ENCODE measurements around the gene MARK1.

Gene MARK1

DNA sequence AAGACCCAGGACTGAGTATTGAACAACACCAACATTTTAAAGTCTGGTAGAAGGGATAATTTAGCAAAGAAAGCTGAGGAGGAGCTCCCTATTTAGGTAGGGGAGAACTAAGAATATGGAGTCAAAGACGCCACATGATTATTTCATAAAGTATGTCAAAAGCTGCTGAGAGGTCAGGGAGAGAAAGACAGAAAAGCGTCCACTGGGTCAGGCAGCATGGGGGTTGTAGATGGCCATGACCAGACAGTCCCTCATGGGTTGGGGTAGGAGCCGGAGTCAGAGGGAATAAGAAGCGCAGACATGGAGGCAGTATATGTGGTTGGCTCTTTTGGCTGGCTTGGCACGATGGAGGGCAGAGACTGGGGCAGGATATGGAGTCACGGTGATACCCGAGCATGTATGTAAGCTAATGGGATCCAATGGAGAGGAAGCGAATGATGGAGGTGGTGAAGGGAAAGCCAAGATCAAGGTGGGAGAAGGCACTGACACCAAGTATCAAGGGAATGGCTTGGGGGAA, 167.0 kb downstream of the MARK1 start:
- H3K27me3 ChIP-seq (ENCODE audit: control insufficient read depth in 1 of 2, insufficient read depth in 2 of 2, low read length in 2 of 2), result no peaks in the 10 kb centered on the region
- peaks cover 17% of the 10 kb centered on the region for H3K4me1 ChIP-seq (ENCODE audit: insufficient read depth, low read length)
- no peak overlapping the region for H3K4me3 ChIP-seq (ENCODE audit: low read depth in 1 of 2, low read length in 2 of 2)
- H3K27ac ChIP-seq (ENCODE audit: low read depth, low read length), result no peak overlapping the region
- H3K9me3 ChIP-seq (ENCODE audit: low read length), result no peaks in the 10 kb centered on the region
- H3K9ac ChIP-seq (ENCODE audit: low read length), result no peak overlapping the region
- H3K36me3 ChIP-seq (ENCODE audit: insufficient read depth, low read length), result no peaks in the 10 kb centered on the region

DNA sequence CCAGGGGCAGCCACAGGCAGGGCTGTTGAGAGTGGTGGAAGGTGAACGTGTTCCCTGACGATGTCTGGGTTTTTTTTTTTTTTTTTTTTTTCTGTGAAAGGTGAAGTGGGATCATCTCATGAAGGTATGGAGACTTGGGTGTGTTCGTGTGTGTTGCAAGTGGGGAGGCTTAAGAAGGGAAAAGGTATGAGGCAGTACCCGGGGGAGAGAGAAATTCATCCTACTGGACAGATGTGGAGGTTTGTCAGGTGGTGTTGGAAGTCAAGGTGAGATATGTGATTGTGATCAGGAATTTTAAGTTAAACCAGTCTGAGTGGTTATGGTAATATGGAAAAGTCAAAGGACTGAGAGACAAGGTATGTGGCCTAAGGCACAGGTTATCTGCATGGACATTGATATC, 167.5 kb downstream of the MARK1 start:
- no peak overlapping the region for H3K4me3 ChIP-seq (ENCODE audit: low read depth in 1 of 2, low read length in 2 of 2)
- peaks cover 20% of the 10 kb centered on the region for H3K4me1 ChIP-seq (ENCODE audit: insufficient read depth, low read length)
- no peaks in the 10 kb centered on the region for H3K9me3 ChIP-seq (ENCODE audit: low read length)
- H3K27me3 ChIP-seq (ENCODE audit: control insufficient read depth in 1 of 2, insufficient read depth in 2 of 2, low read length in 2 of 2), result no peaks in the 10 kb centered on the region
- no peaks in the 10 kb centered on the region for H3K36me3 ChIP-seq (ENCODE audit: insufficient read depth, low read length)
- H3K9ac ChIP-seq (ENCODE audit: low read length), result no peak overlapping the region
- no peak overlapping the region for H3K27ac ChIP-seq (ENCODE audit: low read depth, low read length)

DNA sequence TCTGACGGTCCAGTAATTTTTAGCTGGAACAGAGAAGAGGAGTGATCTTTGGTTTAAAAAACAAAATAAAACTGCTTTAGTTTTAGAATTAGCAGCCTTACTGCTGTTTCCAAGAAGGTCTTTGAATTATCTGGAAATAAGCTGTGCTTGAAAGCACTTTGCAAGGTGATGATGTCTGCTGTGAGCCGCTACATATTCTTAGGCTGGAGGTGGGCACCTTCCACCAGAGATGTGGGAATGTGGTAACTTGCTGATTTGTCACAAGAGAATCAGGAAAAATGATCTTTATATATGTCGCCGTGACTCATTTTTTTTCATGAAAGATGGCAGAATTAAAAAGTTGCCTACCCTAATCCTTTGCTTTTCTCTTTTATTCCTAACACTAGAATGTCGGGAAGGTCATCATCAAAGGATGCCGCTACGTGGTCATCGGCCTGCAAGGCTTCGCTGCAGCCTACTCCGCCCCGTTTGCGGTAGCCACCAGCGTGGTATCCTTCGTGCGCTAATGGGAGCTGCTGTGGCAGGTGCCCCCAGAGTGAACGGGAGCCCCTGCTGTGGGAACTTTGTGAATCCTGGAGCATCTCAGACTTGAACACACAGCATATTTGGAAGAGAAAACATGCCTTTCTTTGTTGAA, 168.4 kb downstream of the MARK1 start:
- Histone ChIP-seq H3K9ac (ENCODE audit: low read length) (no peak overlapping the region), H3K4me1 (ENCODE audit: insufficient read depth, low read length) (peaks cover 16% of the 10 kb centered on the region), H3K9me3 (ENCODE audit: low read length) (no peaks in the 10 kb centered on the region), H3K36me3 (ENCODE audit: insufficient read depth, low read length) (no peaks in the 10 kb centered on the region), H3K4me3 (ENCODE audit: low read depth in 1 of 2, low read length in 2 of 2) (no peak overlapping the region), H3K27ac (ENCODE audit: low read depth, low read length) (no peak overlapping the region), H3K27me3 (ENCODE audit: control insufficient read depth in 1 of 2, insufficient read depth in 2 of 2, low read length in 2 of 2) (no peaks in the 10 kb centered on the region)

DNA sequence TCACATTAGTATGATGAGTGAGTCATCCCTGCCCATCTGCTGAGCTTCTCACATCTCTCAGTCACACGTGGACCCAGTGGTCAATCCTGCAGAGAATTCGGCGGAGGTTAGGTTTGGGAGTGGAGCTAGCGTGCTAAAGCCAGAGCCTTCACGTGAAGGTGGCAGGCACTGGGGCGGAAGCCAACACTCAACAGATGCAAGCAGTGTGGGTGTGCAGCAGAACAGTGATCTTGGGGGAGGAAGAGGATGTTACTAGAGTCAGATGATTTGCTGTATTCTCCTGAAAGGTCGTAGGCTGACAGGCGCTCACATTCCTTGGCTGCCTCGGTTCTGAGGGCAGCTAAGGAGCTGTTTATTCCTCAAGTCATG, 168.9 kb downstream of the MARK1 start:
- H3K9me3 ChIP-seq (ENCODE audit: low read length), result no peaks in the 10 kb centered on the region

DNA sequence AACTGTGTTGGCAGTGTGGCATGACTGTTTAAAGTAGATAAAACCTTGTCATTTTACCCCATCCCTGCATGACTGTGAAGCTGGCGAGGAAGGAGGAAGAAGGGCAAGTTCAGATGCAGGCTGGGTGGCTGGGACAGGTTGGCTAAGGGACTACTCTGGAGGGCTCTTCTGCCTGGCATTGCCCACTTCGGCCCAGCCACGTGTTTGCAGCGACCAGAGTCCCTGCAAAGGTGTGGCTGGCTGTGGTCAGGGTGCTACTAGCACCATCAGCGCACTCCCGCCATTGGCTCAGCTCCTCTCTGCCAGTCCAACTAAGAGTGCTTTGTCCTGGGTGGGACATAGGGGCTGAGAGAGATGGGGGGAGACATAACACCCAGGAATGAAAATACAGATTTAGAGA, 169.4 kb downstream of the MARK1 start:
- H3K27me3 ChIP-seq (ENCODE audit: control insufficient read depth in 1 of 2, insufficient read depth in 2 of 2, low read length in 2 of 2), result no peaks in the 10 kb centered on the region
- no peaks in the 10 kb centered on the region for H3K36me3 ChIP-seq (ENCODE audit: insufficient read depth, low read length)
- no peak overlapping the region for H3K9ac ChIP-seq (ENCODE audit: low read length)
- no peaks in the 10 kb centered on the region for H3K9me3 ChIP-seq (ENCODE audit: low read length)
- no peak overlapping the region for H3K27ac ChIP-seq (ENCODE audit: low read depth, low read length)
- H3K4me3 ChIP-seq (ENCODE audit: low read depth in 1 of 2, low read length in 2 of 2), result no peak overlapping the region
- peaks cover 12% of the 10 kb centered on the region for H3K4me1 ChIP-seq (ENCODE audit: insufficient read depth, low read length)

More for the DNA sequence above, 168.9 kb downstream of the MARK1 start:
- no peak overlapping the region for H3K27ac ChIP-seq (ENCODE audit: low read depth, low read length)
- no peaks in the 10 kb centered on the region for H3K36me3 ChIP-seq (ENCODE audit: insufficient read depth, low read length)
- H3K4me1 ChIP-seq (ENCODE audit: insufficient read depth, low read length), result peaks cover 12% of the 10 kb centered on the region
- no peaks in the 10 kb centered on the region for H3K27me3 ChIP-seq (ENCODE audit: control insufficient read depth in 1 of 2, insufficient read depth in 2 of 2, low read length in 2 of 2)
- no peak overlapping the region for H3K9ac ChIP-seq (ENCODE audit: low read length)
- no peak overlapping the region for H3K4me3 ChIP-seq (ENCODE audit: low read depth in 1 of 2, low read length in 2 of 2)

DNA sequence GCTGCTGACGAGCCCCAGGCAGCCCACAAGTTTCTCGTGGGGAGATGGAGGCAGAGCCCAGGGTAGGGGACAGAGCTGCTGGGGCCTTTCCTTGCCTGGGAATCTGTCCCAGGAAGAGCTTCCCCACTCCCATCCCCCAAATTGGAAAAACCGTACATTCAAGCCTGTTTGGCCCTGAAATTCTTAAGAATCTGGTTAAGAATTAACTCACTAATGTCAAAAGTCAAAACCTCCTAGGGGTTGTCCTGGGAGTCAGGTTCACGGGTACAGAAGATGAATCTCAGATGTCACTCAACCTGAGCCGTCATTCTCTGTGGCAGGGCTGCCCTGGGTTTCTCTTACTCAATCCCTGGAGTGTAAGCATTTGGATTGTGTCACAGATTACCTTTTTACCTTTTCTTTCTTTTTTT, 170.7 kb downstream of the MARK1 start:
- H3K27me3 ChIP-seq (ENCODE audit: control insufficient read depth in 1 of 2, insufficient read depth in 2 of 2, low read length in 2 of 2), result no peaks in the 10 kb centered on the region
- no peak overlapping the region for H3K27ac ChIP-seq (ENCODE audit: low read depth, low read length)
- H3K4me3 ChIP-seq (ENCODE audit: low read depth in 1 of 2, low read length in 2 of 2), result no peak overlapping the region
- peaks cover 12% of the 10 kb centered on the region for H3K4me1 ChIP-seq (ENCODE audit: insufficient read depth, low read length)
- H3K9me3 ChIP-seq (ENCODE audit: low read length), result no peaks in the 10 kb centered on the region
- H3K36me3 ChIP-seq (ENCODE audit: insufficient read depth, low read length), result no peaks in the 10 kb centered on the region
- no peak overlapping the region for H3K9ac ChIP-seq (ENCODE audit: low read length)

DNA sequence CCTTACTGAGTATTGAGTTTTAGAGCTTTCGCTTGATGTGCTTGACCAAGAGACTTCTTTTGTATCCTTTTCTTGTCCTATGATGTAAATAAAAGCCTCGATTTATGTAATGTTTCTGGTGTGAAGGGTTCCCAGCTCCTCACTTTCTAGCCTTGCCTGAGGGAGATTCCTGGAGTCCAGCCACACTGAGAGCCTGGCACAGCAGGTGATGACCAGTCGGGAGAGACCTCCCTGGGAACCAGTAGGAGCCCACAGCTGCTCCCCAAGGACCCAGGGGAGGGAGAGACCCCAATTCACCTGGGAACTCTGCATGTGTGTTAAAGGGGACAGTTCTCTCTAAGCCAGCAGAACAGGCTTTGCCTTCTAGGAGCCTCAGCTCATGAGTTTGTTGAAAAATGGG, 171.1 kb downstream of the MARK1 start:
- no peak overlapping the region for H3K4me3 ChIP-seq (ENCODE audit: low read depth in 1 of 2, low read length in 2 of 2)
- no peak overlapping the region for H3K9ac ChIP-seq (ENCODE audit: low read length)
- no peaks in the 10 kb centered on the region for H3K36me3 ChIP-seq (ENCODE audit: insufficient read depth, low read length)
- no peaks in the 10 kb centered on the region for H3K27me3 ChIP-seq (ENCODE audit: control insufficient read depth in 1 of 2, insufficient read depth in 2 of 2, low read length in 2 of 2)
- no peaks in the 10 kb centered on the region for H3K9me3 ChIP-seq (ENCODE audit: low read length)
- H3K4me1 ChIP-seq (ENCODE audit: insufficient read depth, low read length), result peaks cover 12% of the 10 kb centered on the region
- no peak overlapping the region for H3K27ac ChIP-seq (ENCODE audit: low read depth, low read length)

DNA sequence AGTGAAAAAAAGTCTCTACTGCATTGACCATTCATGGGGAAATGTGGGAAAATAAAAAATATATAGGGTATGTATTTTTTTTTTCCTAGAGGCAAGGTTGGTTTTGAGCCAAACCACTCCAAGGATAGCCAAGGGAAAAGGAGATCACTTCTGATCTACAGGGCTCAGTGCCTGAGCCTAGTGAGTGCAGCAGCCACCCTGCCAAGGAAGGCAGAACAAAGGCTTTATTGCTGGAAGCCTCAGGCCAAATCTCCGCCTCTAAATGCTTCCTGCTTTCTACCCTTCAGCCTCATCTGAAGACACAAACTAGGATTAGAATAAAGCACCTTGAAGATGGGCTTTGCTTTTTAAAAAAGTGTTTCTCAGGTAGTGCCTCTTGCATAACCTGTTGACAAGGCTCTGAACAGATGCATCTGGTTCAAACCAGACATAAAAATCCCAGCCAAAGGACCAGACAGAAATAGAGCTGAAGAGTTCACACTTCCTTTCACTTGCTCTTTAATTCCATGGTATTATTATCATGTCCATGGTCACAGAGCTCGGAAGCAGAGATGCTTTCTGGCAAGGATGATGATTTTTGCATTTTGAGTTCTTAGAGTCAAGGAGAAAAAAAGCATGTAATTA, 172.7 kb downstream of the MARK1 start:
- Histone ChIP-seq H3K27me3 (ENCODE audit: control insufficient read depth in 1 of 2, insufficient read depth in 2 of 2, low read length in 2 of 2) (no peaks in the 10 kb centered on the region), H3K36me3 (ENCODE audit: insufficient read depth, low read length) (no peaks in the 10 kb centered on the region), H3K9me3 (ENCODE audit: low read length) (no peaks in the 10 kb centered on the region), H3K27ac (ENCODE audit: low read depth, low read length) (no peak overlapping the region), H3K9ac (ENCODE audit: low read length) (no peak overlapping the region), H3K4me3 (ENCODE audit: low read depth in 1 of 2, low read length in 2 of 2) (no peak overlapping the region), H3K4me1 (ENCODE audit: insufficient read depth, low read length) (peaks cover 12% of the 10 kb centered on the region)

DNA sequence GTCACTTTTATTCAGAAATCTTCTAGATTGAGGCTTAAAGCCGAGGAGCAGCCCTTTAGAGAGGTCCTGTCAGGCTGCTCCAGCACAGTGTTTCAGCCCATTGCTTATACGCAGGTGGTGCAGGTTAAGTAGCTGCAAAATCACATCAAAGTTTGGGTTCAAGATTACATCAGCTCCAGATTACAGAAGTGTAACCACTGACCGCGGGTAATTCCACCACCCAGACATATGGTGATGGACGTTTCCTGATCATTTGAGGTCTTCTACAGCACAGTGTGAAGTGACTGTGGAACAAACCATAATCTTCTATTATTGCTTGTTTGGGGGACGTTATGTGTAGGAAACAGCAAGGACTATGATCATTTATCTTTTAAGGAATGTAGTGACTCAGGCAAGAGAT, 174.0 kb downstream of the MARK1 start:
- H3K9me3 ChIP-seq (ENCODE audit: low read length), result no peaks in the 10 kb centered on the region
- no peak overlapping the region for H3K27ac ChIP-seq (ENCODE audit: low read depth, low read length)
- H3K27me3 ChIP-seq (ENCODE audit: control insufficient read depth in 1 of 2, insufficient read depth in 2 of 2, low read length in 2 of 2), result no peaks in the 10 kb centered on the region
- H3K4me1 ChIP-seq (ENCODE audit: insufficient read depth, low read length), result peaks cover 12% of the 10 kb centered on the region
- H3K4me3 ChIP-seq (ENCODE audit: low read depth in 1 of 2, low read length in 2 of 2), result no peak overlapping the region
- no peak overlapping the region for H3K9ac ChIP-seq (ENCODE audit: low read length)
- no peaks in the 10 kb centered on the region for H3K36me3 ChIP-seq (ENCODE audit: insufficient read depth, low read length)

DNA sequence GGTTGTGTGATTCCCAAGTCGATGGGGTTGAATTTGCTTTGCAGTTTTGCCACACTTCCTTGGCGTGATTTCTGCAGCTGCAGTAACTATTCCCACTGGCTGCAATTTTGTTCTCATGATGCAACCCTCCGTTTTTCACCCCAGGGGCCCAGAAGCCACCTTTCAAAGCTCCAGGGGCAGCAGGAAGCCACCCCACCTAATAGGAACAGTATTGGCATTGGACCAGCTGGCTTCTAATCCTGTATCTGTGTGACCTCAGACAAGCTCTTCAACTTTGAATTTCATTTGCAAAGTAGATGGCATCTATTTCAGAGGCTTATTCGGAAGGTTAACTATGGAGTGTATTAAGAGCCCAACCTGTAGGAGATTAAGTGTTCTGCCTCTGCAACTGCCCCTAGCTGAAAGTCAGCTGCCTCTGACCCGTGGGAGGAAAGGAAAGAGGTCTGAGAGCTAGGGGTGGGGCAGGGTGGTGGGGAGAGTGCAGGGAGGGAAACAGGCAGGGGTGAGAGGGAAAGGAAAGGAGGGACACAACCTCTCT, 174.9 kb downstream of the MARK1 start:
- H3K9ac ChIP-seq (ENCODE audit: low read length), result no peak overlapping the region
- peaks cover 12% of the 10 kb centered on the region for H3K4me1 ChIP-seq (ENCODE audit: insufficient read depth, low read length)
- H3K36me3 ChIP-seq (ENCODE audit: insufficient read depth, low read length), result no peaks in the 10 kb centered on the region
- no peaks in the 10 kb centered on the region for H3K27me3 ChIP-seq (ENCODE audit: control insufficient read depth in 1 of 2, insufficient read depth in 2 of 2, low read length in 2 of 2)
- H3K4me3 ChIP-seq (ENCODE audit: low read depth in 1 of 2, low read length in 2 of 2), result no peak overlapping the region
- no peaks in the 10 kb centered on the region for H3K9me3 ChIP-seq (ENCODE audit: low read length)
- no peak overlapping the region for H3K27ac ChIP-seq (ENCODE audit: low read depth, low read length)

DNA sequence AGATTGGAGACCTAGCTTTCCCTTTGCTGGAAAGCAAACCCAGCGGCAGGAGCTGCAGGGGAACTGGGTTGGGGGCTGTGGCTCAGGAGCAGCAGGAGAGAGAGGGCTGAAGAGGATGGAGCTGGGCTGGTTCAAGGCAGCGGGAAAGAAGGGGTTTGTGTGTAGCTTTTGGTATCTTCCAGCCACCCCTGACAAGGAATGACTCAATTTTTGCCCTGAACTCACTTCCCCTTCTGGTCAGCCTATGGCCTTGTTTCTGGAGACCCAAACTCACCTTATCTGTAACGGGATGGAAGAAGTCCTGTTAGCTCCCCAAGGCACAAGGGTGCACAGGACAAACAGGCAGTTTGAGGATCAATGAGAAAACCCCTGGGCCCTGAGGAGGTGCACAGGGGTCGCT, 175.4 kb downstream of the MARK1 start:
- Histone ChIP-seq H3K4me1 (ENCODE audit: insufficient read depth, low read length) (peaks cover 12% of the 10 kb centered on the region), H3K36me3 (ENCODE audit: insufficient read depth, low read length) (no peaks in the 10 kb centered on the region), H3K9me3 (ENCODE audit: low read length) (no peaks in the 10 kb centered on the region), H3K27ac (ENCODE audit: low read depth, low read length) (no peak overlapping the region), H3K4me3 (ENCODE audit: low read depth in 1 of 2, low read length in 2 of 2) (no peak overlapping the region), H3K9ac (ENCODE audit: low read length) (no peak overlapping the region), H3K27me3 (ENCODE audit: control insufficient read depth in 1 of 2, insufficient read depth in 2 of 2, low read length in 2 of 2) (no peaks in the 10 kb centered on the region)

DNA sequence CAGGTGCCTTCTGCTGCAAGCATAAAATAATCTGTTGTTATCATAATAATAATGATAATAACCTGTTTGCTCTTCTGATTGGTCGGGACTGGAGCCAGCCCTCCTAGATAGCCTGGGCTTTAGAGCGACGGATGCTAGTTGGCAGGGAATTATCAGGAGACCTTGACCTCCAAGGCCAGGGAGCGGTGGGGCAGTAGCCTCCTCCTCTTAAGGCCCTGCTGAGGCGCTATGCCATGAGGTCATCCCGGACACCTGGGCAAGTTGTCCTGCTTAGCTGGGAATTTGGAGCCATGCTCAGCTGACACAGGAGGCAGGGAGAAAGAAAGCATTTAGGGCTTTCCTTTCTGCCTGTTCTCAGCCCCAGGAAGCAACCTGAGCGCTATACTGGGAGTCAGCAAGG, 177.8 kb downstream of the MARK1 start:
- Histone ChIP-seq H3K27me3 (ENCODE audit: control insufficient read depth in 1 of 2, insufficient read depth in 2 of 2, low read length in 2 of 2) (no peaks in the 10 kb centered on the region), H3K9ac (ENCODE audit: low read length) (no peak overlapping the region), H3K9me3 (ENCODE audit: low read length) (no peaks in the 10 kb centered on the region), H3K4me3 (ENCODE audit: low read depth in 1 of 2, low read length in 2 of 2) (no peak overlapping the region), H3K27ac (ENCODE audit: low read depth, low read length) (no peak overlapping the region), H3K36me3 (ENCODE audit: insufficient read depth, low read length) (no peaks in the 10 kb centered on the region), H3K4me1 (ENCODE audit: insufficient read depth, low read length) (peaks cover 1% of the 10 kb centered on the region)

Measured in muscle layer of colon (tissue), 2 donors.